ENCODE data around the gene DCTPP1.
"Not testable (repeated sequence)": the region's sequence is repeated elsewhere in the genome, so short reads cannot be mapped to it uniquely, and the experiment has no call there.

DCTPP1 gene

DNA sequence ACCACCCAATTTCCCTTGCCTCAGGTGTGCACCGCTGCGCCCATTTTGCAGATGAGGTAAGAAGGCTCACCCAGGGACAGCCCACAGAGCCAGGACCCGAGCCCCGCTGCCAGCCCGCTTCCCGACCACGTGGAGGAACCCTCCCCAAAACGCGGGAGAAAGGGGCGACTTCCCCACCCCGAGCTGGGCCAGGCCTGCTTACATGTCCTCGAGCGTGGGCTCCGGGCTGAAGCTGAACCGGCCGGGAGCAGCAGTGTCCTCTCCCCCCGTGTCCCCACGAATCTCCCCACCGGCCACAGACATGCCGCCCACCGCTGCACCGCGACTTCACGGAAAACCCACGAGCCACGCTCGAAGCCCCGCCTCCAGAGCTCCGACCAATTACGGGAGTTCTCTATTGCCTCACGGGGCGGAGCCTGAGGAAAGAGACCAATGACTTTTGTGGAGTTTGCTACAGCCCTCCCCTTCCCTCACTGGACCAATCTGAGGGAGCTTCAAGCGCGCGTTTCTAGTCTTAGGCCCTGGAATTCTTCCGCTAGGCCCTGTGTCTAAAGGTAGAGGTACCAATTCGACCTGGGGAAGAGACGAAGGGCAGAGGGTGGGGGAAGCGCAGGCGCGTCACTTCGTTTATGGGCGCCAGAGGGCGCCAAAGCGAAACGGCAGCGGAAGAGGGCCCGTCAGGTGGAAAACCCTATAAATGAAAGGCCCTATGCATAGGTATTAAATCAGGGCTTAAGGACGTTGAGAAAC is at the start of gene DCTPP1:
TSS of gene DCTPP1 (minus strand) at position 353 of the 750 bp plus-strand sequence. CDS start at position 303, 50 bp downstream.
- H3K27me3 Mint-ChIP-seq (ENCODE audit: low read depth) = no peaks in the 10 kb centered on the region
- peak; percentile 96 for DNase-seq (ENCODE audit: low spot score)
- H3K27ac Mint-ChIP-seq = no peak within 1 kb of the TSS
- peaks cover 27% of the 10 kb centered on the region for H3K4me1 Mint-ChIP-seq (ENCODE audit: low read depth)
- peaks cover 15% of the 10 kb centered on the region for H3K36me3 Mint-ChIP-seq (ENCODE audit: low read depth)
- H3K4me3 Mint-ChIP-seq = no peak within 1 kb of the TSS
- H3K9me3 Mint-ChIP-seq = no peaks in the 10 kb centered on the region

GRCh38 chr16:30478766-30479478 is 49.1 kb upstream of the DCTPP1 start:
- H3K27ac Mint-ChIP-seq = peak overlapping the region; percentile 16
- H3K4me1 Mint-ChIP-seq (ENCODE audit: low read depth) = peaks cover 44% of the 10 kb centered on the region
- peak overlapping the region; percentile 47 for H3K4me3 Mint-ChIP-seq
- H3K27me3 Mint-ChIP-seq (ENCODE audit: low read depth) = no peaks in the 10 kb centered on the region
- no peak for DNase-seq (ENCODE audit: low spot score)
- H3K9me3 Mint-ChIP-seq = no peaks in the 10 kb centered on the region
- peaks cover 80% of the 10 kb centered on the region for H3K36me3 Mint-ChIP-seq (ENCODE audit: low read depth)

- H3K27ac Mint-ChIP-seq = peak overlapping the region; percentile 83
- H3K27me3 Mint-ChIP-seq (ENCODE audit: low read depth); H3K9me3 Mint-ChIP-seq; DNase-seq (ENCODE audit: low spot score): not testable (repeated sequence)
- H3K36me3 Mint-ChIP-seq (ENCODE audit: low read depth) = peaks cover 81% of the 10 kb centered on the region
- peak overlapping the region; percentile 48 for H3K4me3 Mint-ChIP-seq
- H3K4me1 Mint-ChIP-seq (ENCODE audit: low read depth) = peaks cover 43% of the 10 kb centered on the region
These were observed 47.9 kb upstream of the DCTPP1 start for GRCh38 chr16:30477773-30478172.

DNA sequence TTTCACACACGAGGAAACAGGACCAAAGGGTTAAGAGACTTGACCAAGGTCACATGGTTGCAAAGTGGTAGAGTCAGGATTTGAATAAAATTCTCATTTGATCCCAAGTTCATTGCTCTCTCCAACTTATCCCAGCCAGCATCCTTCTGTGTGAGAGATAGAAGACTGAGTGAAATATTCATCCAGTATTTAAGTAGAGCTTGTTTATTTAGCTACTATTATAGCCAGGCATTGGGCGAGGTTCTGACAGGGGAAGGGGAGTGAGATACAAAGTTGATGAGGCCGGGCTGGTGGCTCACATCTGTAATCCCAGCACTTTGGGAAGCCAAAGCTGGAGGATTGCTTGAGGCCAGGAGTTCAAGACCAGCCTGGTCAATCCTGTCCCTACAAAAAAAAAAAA is 47.2 kb upstream of the DCTPP1 start:
- Mint-ChIP-seq H3K27ac (peak overlapping the region; percentile 83), H3K4me3 (peak overlapping the region; percentile 48), H3K36me3 (ENCODE audit: low read depth) (peaks cover 80% of the 10 kb centered on the region), H3K27me3 (ENCODE audit: low read depth) (no peaks in the 10 kb centered on the region), H3K9me3 (no peaks in the 10 kb centered on the region), H3K4me1 (ENCODE audit: low read depth) (peaks cover 42% of the 10 kb centered on the region)
- no peak for DNase-seq (ENCODE audit: low spot score)

DNA sequence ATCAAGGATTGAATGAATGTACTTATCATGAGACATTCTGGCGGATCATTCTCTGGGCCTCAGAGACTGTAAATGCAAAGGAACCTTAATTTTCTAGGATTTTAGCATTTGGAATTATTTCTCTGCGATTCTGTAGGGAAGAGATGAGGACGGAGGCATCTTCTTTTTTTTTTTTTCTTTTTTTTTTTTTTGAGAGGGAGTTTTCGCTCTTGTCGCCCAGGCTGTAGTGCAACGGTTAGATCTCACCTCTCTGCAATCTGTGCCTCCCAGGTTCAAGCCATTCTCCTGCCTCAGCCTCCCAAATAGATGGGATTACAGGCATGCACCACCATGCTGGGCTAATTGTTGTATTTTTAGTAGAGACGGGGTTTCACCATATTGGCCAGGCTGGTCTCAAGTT is 44.9 kb upstream of the DCTPP1 start:
- DNase-seq (ENCODE audit: low spot score) = no peak
- Mint-ChIP-seq H3K36me3 (ENCODE audit: low read depth) (peaks cover 62% of the 10 kb centered on the region), H3K4me3 (peak overlapping the region; percentile 97), H3K27ac (peak overlapping the region; percentile 77), H3K27me3 (ENCODE audit: low read depth) (no peaks in the 10 kb centered on the region), H3K9me3 (no peaks in the 10 kb centered on the region), H3K4me1 (ENCODE audit: low read depth) (peaks cover 44% of the 10 kb centered on the region)

GRCh38 chr16:30474074-30474452 is 44.2 kb upstream of the DCTPP1 start:
- peaks cover 58% of the 10 kb centered on the region for H3K36me3 Mint-ChIP-seq (ENCODE audit: low read depth)

DNA sequence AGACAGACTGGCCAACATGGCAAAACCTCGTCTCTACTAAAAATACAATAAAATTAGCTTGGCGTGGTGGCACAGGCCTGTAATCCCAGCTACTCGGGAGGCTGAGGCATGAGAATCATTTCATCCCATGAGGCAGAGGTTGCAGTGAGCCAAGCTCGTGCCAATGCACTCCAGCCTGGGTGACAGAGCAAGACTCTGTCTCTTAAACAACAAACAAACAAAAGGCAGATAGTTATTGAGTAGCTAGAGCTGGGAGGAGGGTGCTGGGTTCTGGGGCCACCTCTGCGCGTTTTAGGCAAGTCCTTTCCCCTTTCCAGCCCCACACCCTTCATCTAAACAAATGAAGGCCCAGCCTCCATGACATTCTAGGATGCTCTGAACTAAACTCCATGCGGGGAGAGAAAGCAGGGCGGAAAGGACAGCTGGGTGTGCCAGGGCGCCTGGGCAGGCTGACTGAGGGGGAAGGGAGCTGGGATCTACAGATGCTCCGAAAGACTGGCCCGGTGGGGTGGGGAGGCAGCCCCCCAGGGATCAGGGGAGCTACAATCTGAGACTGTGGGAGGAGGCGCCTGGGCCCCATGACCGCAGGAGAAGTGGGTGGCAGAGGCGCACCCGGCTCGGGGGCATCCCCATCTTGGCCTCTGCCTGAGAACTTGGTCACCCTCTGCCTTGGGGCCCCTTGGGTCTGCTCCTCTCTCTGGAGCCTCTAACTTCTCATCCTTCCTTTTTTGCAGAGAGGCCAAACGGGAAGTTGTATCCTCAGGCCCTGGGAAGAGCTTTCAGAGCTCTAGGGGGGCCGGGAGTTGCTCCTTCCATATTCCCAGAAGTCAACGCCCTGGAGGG is 43.6 kb upstream of the DCTPP1 start:
- DNase-seq (ENCODE audit: low spot score) = peak; percentile 80
- Mint-ChIP-seq H3K9me3 (no peaks in the 10 kb centered on the region), H3K4me3 (peak overlapping the region; percentile 97), H3K27me3 (ENCODE audit: low read depth) (no peaks in the 10 kb centered on the region), H3K36me3 (ENCODE audit: low read depth) (peaks cover 52% of the 10 kb centered on the region), H3K4me1 (ENCODE audit: low read depth) (peaks cover 42% of the 10 kb centered on the region), H3K27ac (peak overlapping the region; percentile 96)

More at GRCh38 chr16:30474074-30474452, 44.2 kb upstream of the DCTPP1 start:
- DNase-seq (ENCODE audit: low spot score) = no peak
- no peaks in the 10 kb centered on the region for H3K9me3 Mint-ChIP-seq
- no peak overlapping the region for H3K27ac Mint-ChIP-seq
- H3K27me3 Mint-ChIP-seq (ENCODE audit: low read depth) = no peaks in the 10 kb centered on the region
- H3K4me1 Mint-ChIP-seq (ENCODE audit: low read depth) = peaks cover 47% of the 10 kb centered on the region
- peak overlapping the region; percentile 97 for H3K4me3 Mint-ChIP-seq

DNA sequence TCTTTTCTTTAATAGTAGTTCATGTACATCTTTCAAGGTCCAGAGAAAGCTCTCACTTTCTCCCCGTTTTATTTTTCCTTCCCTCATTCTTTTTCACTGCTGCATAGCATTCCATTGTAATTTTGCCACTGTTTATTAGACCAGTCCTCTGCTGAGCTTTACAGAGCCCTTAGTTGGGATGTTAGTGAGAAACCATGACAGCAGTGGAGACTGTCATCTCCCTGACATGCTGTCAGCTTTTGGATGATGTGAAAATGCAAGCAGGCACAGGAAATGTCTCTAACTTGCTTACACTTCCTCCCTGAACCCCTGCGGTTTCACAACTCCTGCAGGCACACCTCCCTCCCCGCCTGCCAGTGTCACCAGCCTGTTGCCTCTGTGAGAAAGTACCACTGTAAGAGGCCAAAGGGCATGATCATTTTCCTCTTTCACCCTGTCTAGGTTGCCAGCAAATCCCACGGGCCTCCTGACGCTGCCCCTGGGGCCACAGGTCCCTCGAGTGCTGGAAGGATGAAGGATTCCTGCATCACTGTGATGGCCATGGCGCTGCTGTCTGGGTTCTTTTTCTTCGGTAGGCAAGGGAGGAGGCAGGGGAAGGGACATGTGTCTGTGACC is 42.6 kb upstream of the DCTPP1 start, which contains the start of gene ITGAL:
TSS of gene ITGAL (plus strand) at position 415 of the 615 bp plus-strand sequence. CDS start at position 511, 96 bp downstream.
- H3K36me3 Mint-ChIP-seq (ENCODE audit: low read depth) = peaks cover 44% of the 10 kb centered on the region
- H3K4me1 Mint-ChIP-seq (ENCODE audit: low read depth) = peaks cover 41% of the 10 kb centered on the region

DNA sequence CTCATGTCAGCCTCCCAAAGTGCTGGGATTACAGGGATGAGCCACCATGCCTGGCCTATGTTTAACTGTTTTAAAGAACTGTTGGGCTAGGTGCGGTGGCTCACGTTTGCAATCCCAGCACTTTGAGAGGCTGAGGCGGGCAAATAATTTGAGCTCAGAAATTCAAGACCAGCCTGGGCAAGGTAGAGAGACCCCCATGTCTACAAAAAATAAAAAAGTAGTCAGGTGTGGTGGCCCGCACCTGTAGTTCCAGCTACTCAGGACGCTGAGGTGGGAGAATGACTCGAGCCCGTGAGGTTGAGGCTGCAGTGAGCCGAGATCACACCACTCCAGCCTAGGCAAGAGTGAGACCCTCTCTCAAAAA is 40.8 kb upstream of the DCTPP1 start:
- Mint-ChIP-seq H3K4me3 (no peak overlapping the region), H3K4me1 (ENCODE audit: low read depth) (peaks cover 39% of the 10 kb centered on the region), H3K9me3 (no peaks in the 10 kb centered on the region), H3K36me3 (ENCODE audit: low read depth) (peaks cover 33% of the 10 kb centered on the region), H3K27ac (peak overlapping the region; percentile 96), H3K27me3 (ENCODE audit: low read depth) (no peaks in the 10 kb centered on the region)
- DNase-seq (ENCODE audit: low spot score) = no peak

More for the DNA sequence above, 42.6 kb upstream of the DCTPP1 start, which contains the start of gene ITGAL:
- peak within 1 kb of the TSS; percentile 97 for H3K4me3 Mint-ChIP-seq
- no peaks in the 10 kb centered on the region for H3K9me3 Mint-ChIP-seq
- DNase-seq (ENCODE audit: low spot score) = peak; percentile 86
- H3K27ac Mint-ChIP-seq = peak within 1 kb of the TSS; percentile 96
- H3K27me3 Mint-ChIP-seq (ENCODE audit: low read depth) = no peaks in the 10 kb centered on the region

DNA sequence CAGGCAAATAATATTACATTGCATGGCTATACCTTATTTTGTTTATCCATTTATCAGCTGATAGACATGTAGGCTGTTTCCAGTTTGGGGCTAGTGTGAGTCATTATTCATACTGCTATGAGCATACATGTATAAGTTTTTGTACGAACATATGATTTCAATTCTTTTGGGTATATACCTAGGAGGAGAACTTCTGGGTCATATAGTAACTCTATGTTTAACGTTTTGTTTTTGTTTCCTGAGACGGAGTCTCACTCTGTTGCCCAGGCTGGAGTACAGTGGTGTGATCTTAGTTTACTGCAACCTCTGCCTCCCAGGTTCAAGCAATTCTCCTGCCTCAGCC is 40.3 kb upstream of the DCTPP1 start:
- Mint-ChIP-seq H3K4me3 (peak overlapping the region; percentile 41), H3K36me3 (ENCODE audit: low read depth) (peaks cover 28% of the 10 kb centered on the region), H3K9me3 (no peaks in the 10 kb centered on the region), H3K27ac (peak overlapping the region; percentile 96), H3K4me1 (ENCODE audit: low read depth) (peaks cover 39% of the 10 kb centered on the region), H3K27me3 (ENCODE audit: low read depth) (no peaks in the 10 kb centered on the region)
- DNase-seq (ENCODE audit: low spot score) = no peak

GRCh38 chr16:30464078-30464477 is 34.2 kb upstream of the DCTPP1 start:
- Mint-ChIP-seq H3K36me3 (ENCODE audit: low read depth) (peaks cover 4% of the 10 kb centered on the region), H3K9me3 (no peaks in the 10 kb centered on the region), H3K27ac (peak overlapping the region; percentile 41), H3K4me1 (ENCODE audit: low read depth) (peaks cover 41% of the 10 kb centered on the region), H3K27me3 (ENCODE audit: low read depth) (no peaks in the 10 kb centered on the region), H3K4me3 (no peak overlapping the region)
- no peak for DNase-seq (ENCODE audit: low spot score)

GRCh38 chr16:30461426-30461825 is 31.6 kb upstream of the DCTPP1 start:
- not testable (repeated sequence) for H3K9me3 Mint-ChIP-seq; DNase-seq (ENCODE audit: low spot score); H3K36me3 Mint-ChIP-seq (ENCODE audit: low read depth); H3K4me3 Mint-ChIP-seq; H3K27me3 Mint-ChIP-seq (ENCODE audit: low read depth)
- peak overlapping the region; percentile 74 for H3K27ac Mint-ChIP-seq
- H3K4me1 Mint-ChIP-seq (ENCODE audit: low read depth) = peaks cover 63% of the 10 kb centered on the region

DNA sequence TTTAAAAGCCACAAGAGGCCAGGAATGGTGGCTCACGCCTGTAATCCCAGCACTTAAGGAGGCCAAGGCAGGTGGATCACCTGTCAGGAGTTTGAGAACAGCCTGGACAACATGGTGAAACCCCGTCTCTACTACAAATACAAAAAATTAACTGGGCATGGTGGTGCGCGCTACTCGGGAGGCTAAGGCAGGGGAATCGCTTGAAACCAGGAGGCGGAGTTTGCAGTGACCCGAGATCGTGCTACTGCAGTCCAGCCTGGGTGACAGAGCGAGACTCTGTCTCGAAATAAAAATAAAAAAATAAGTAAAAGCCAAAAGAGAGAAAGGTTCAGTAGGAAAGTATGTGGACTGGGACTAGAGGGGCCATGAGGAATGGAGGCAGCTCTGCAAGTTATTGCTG is 29.6 kb upstream of the DCTPP1 start:
- H3K4me1 Mint-ChIP-seq (ENCODE audit: low read depth) = peaks cover 63% of the 10 kb centered on the region

More for the DNA sequence above, 29.6 kb upstream of the DCTPP1 start:
- no peak for DNase-seq (ENCODE audit: low spot score)
- no peaks in the 10 kb centered on the region for H3K9me3 Mint-ChIP-seq
- H3K27me3 Mint-ChIP-seq (ENCODE audit: low read depth) = no peaks in the 10 kb centered on the region
- H3K36me3 Mint-ChIP-seq (ENCODE audit: low read depth) = peaks cover 4% of the 10 kb centered on the region
- peak overlapping the region; percentile 83 for H3K4me3 Mint-ChIP-seq
- peak overlapping the region; percentile 97 for H3K27ac Mint-ChIP-seq

Measured in T-helper 2 cell treated with Interferon-gamma antibody and Interleukin-4, amounts not matched to agents 5 μg/mL and 100 μg/mL, for 36 hours (primary cell).